Fibroblast of mammary gland (primary cell): ENCODE data around the gene CSF1R.
A peak's percentile ranks its signal among the peaks of the same experiment; 100 is the strongest.
"Not testable (repeated sequence)": the region's sequence is repeated elsewhere in the genome, so short reads cannot be mapped to it uniquely, and the experiment has no call there.

Experiments
- DNase-seq: peaks from one replicate; pipeline ENCODE4 v3.0.0-alpha.2; 2010; ENCODE audit warnings: low read depth
- H3K4me3 ChIP-seq: 2 replicates; pipeline ENCODE4 v1.5.1; 2011; ENCODE audit warnings: low read depth, mild to moderate bottlenecking, low read length, moderate library complexity; ENCODE audit not compliant: control insufficient read depth
- CTCF ChIP-seq: conservative IDR thresholded peaks from 2 replicates; pipeline ENCODE4 v1.5.1; 2011; ENCODE audit warnings: low read depth, low read length, inconsistent platforms; ENCODE audit not compliant: control insufficient read depth, insufficient read depth

Gene CSF1R

DNA sequence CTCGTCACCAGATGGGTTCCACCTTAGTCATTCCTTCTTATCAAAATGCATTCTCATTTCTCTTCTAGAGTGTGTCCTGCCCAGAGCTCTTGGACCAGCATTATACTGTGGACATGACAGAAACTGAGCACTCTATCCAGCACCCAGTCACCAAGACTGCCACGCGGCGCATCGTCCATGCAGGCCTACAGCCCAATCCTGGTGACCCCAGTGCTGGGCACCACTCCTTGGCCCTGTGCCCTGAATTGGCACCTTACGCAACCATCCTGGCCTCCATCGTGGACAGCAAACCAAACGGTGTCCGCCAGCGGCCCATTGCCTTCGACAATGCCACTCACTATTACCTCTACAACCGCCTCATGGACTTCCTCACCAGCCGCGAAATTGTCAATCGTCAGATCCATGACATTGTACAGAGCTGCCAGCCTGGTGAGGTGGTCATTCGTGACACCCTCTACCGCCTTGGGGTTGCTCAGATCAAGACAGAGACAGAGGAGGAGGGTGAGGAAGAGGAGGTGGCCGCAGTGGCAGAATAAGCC lies 34.6 kb downstream of the CSF1R start:
- no peak for DNase-seq
- no peak for TF ChIP-seq CTCF
- no peak overlapping the region for H3K4me3 ChIP-seq

DNA sequence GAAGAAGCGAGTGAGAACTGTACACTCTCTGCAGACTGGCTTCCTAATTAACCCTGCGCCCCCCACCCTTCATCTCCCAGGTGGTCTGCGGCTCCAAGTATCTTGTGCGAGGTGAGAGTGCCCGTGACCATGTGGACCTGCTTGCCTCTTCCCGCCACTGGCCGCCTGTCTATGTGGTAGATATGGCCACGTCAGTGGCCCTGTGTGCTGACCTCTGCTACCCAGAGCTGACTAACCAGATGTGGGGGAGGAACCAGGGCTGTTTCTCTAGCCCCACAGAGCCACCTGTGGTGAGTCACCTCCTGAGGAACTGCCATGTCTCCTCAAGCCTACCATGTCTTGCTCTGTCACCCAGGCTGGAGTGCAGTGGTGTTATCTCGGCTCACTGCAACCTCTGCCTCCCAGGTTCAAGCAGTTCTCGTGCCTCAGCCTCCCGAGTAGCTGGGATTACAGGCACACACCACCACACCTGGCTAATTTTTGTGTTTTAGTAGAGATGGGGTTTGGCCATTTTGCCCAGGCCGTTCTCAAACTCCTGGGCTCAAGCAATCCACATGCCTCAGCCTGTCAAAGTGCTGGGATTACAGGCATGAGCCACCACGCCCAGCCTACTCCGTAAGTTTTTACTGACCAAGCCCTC lies 36.1 kb downstream of the CSF1R start:
- not testable (repeated sequence) for H3K4me3 ChIP-seq
- peak; percentile 95 for DNase-seq

DNA sequence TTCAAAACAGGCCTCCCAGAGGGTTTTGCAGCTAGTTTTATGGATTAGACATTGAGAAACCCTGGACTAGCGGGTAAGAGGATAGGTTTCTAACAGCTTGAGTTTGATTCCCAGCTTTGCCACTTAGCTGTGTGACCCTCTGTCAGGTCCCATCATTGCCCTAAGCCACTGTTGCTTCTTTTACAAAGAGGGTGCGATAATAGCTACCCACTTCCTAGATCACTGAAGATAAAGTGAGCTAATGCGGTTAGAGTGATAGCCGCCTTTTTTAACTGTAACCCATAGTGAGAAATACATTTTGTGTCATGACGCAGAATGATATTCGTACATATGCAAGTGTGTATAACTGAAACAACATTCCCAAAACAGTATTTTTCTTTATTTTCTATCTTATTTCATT lies 40.3 kb downstream of the CSF1R start:
- no peak for DNase-seq
- H3K4me3 ChIP-seq: no peak overlapping the region
- TF ChIP-seq CTCF: no peak

DNA sequence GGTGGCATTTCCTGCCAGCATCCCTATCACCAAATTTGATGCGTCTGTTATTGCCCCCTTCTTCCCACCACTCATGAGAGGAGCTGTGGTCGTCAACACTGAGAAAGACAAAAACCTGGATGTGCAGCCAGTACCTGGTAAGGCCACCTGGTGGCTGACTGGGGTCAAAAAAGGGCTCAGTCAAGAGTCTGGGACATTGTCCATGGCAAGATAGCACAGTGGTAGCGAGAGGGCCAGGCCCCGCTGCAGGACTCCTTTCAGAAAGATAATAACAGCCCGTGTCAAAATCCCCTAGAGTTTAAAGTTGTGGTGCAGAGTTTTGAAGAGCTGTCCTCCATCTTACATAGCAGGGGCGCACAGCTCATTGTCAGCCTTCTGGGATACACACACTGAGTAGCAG lies 40.8 kb downstream of the CSF1R start:
- no peak overlapping the region for H3K4me3 ChIP-seq
- TF ChIP-seq CTCF: no peak
- DNase-seq: no peak

- TF ChIP-seq CTCF: no peak
- H3K4me3 ChIP-seq: no peak overlapping the region
- DNase-seq: no peak
Measured at GRCh38 chr5:150044712-150045111, 41.6 kb downstream of the CSF1R start.

DNA sequence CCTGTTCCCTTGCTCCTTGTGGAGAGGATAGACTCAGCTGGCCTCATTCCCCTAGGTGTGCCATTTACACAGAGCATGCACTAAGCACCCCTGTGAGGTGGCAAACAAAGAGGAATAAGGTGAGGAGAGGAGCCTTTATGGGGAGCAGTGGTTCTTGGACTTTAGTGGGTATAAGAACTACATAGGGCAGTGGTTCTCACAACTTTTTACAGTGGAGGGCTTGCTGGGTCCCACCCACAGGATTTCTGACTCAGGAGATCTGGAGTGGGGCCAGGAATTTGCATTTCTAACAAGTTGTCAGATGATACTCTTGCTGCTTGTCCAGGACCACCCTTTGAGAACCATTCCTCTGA lies 42.0 kb downstream of the CSF1R start:
- DNase-seq: peak; percentile 82
- no peak for TF ChIP-seq CTCF
- H3K4me3 ChIP-seq: no peak overlapping the region

- no peak overlapping the region for H3K4me3 ChIP-seq
- no peak for TF ChIP-seq CTCF
- no peak for DNase-seq
Measured at GRCh38 chr5:150043657-150044328, 42.6 kb downstream of the CSF1R start.
